ENCODE measurements around the gene SMARCA4. TPM values are rescaled to one million over a fixed set of nuclear protein-coding genes. Genes with fewer than 3 reads are reported as not detected.
A peak's percentile ranks its signal among the peaks of the same experiment; 100 is the strongest.

The SMARCA4 gene
- total RNA-seq, result 100 to 1,000 TPM in 1 of 2 experiments, 10 to 100 TPM in 1; 99.9 to 107 TPM

DNA sequence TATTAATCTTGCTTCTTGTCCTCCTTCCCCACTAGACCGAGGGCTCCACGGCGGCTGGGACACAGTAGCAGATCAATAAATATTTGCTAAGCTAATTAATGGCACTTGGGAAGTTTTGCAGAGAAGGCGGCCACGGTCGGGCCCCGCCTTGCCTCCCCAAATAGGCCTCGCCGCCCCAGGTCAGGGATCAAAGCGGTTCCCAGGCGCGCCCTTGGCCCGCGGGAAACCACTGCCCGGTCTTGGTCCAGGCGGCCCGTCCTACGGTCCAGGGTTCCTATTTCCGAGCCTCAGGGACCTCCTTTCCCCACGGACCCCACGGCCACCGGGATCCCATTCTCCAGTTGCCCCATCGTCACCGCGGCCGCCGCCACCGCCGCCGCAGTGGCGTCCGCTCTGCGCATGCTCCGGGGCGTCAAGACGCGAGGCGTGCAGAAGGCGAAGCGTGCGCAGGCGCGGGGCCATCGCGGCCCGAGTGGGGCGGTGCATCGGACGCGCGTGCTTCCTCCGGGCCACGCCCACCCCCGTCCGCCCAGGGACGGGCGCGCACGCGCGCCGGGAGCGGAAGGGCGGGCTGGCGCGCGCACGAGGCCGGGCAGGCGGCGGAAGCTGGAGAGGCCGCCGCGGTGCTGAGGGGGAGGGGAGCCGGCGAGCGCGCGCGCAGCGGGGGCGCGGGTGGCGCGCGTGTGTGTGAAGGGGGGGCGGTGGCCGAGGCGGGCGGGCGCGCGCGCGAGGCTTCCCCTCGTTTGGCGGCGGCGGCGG is at the start of gene SMARCA4:
SMARCA4 (plus strand) TSS at position 717 of the 759 bp plus-strand sequence. CDS start 23,122 bp downstream, outside the sequence.
- Mint-ChIP-seq H3K4me1 (peaks cover 26% of the 10 kb centered on the region), H3K4me3 (peak within 1 kb of the TSS; percentile 89), H3K9me3 (no peaks in the 10 kb centered on the region), H3K27ac (peak within 1 kb of the TSS; percentile 91), H3K36me3 (peaks cover 3% of the 10 kb centered on the region), H3K27me3 (no peaks in the 10 kb centered on the region)
- ATAC-seq (ENCODE audit: low read depth), result peak; percentile 82
- POLR2A ChIA-PET, result interaction anchor here (0.6 to 2.2 kb wide), 8 partner anchors 12 to 420 kb away, joined by 3 to 9 read pairs (median 4); partner anchors contain the start of gene LDLR
- DNase-seq, result peak; percentile 100

- H3K36me3 Mint-ChIP-seq, result peaks cover 3% of the 10 kb centered on the region
- H3K9me3 Mint-ChIP-seq, result no peaks in the 10 kb centered on the region
- H3K27me3 Mint-ChIP-seq, result no peaks in the 10 kb centered on the region
- no peaks in the 10 kb centered on the region for H3K4me1 Mint-ChIP-seq
- H3K27ac Mint-ChIP-seq, result no peak overlapping the region
- DNase-seq (no peak), ATAC-seq (ENCODE audit: low read depth) (no peak)
- no peak overlapping the region for H3K4me3 Mint-ChIP-seq
- POLR2A ChIA-PET, result interaction anchor here (0.5 kb wide), 1 partner anchor 72 kb away, joined by 3 read pairs; no protein-coding TSS in a partner anchor
These were observed 49.1 kb upstream of the SMARCA4 start for GRCh38 chr19:10911579-10912363.

DNA sequence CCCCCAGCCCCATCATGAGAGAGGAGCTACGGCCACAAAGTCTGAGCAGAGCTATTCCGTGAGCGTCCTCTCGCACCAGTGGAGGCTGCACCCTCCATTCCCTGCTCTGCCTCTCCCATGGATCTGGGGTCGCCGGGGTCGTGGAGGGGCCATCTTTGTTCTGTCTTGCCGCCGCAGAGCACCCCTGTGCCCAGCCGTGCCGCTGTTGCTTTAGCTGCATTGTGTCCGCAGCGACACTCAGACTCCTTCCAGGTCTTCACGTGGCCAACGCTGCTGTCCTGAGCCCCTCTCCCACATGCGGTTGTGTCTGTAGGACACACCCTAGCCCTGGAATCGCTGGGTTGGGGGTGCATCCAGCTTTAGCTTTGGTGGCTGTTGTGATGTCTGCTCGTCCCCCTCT is 48.2 kb upstream of the SMARCA4 start:
- Mint-ChIP-seq H3K27me3 (no peaks in the 10 kb centered on the region), H3K4me1 (no peaks in the 10 kb centered on the region), H3K4me3 (no peak overlapping the region), H3K27ac (no peak overlapping the region), H3K9me3 (no peaks in the 10 kb centered on the region), H3K36me3 (peaks cover 3% of the 10 kb centered on the region)
- POLR2A ChIA-PET, result interaction anchor here (0.5 to 0.7 kb wide), 2 partner anchors 26 to 354 kb away, joined by 3 to 5 read pairs; no protein-coding TSS in a partner anchor
- no peak for ATAC-seq (ENCODE audit: low read depth)
- no peak for DNase-seq

- no peak overlapping the region for H3K27ac Mint-ChIP-seq
- no peaks in the 10 kb centered on the region for H3K4me1 Mint-ChIP-seq
- H3K27me3 Mint-ChIP-seq, result no peaks in the 10 kb centered on the region
- POLR2A ChIA-PET, result no interaction called here
- ATAC-seq (ENCODE audit: low read depth) (no peak), DNase-seq (no peak)
- H3K36me3 Mint-ChIP-seq, result peaks cover 2% of the 10 kb centered on the region
- no peaks in the 10 kb centered on the region for H3K9me3 Mint-ChIP-seq
- H3K4me3 Mint-ChIP-seq, result no peak overlapping the region
These were observed 47.0 kb upstream of the SMARCA4 start for GRCh38 chr19:10913716-10914340.

- Mint-ChIP-seq H3K9me3 (no peaks in the 10 kb centered on the region), H3K27ac (no peak overlapping the region), H3K27me3 (no peaks in the 10 kb centered on the region), H3K4me3 (no peak overlapping the region), H3K36me3 (peaks cover 2% of the 10 kb centered on the region), H3K4me1 (no peaks in the 10 kb centered on the region)
- POLR2A ChIA-PET, result no interaction called here
- DNase-seq, result no peak
- ATAC-seq (ENCODE audit: low read depth), result no peak
These were observed 45.4 kb upstream of the SMARCA4 start for GRCh38 chr19:10915130-10916091.

GRCh38 chr19:10916602-10917001 is 44.2 kb upstream of the SMARCA4 start:
- H3K36me3 Mint-ChIP-seq, result peaks cover 3% of the 10 kb centered on the region
- H3K4me1 Mint-ChIP-seq, result no peaks in the 10 kb centered on the region
- POLR2A ChIA-PET, result no interaction called here
- H3K9me3 Mint-ChIP-seq, result no peaks in the 10 kb centered on the region
- H3K27me3 Mint-ChIP-seq, result no peaks in the 10 kb centered on the region
- DNase-seq (no peak), ATAC-seq (ENCODE audit: low read depth) (no peak)
- no peak overlapping the region for H3K27ac Mint-ChIP-seq
- no peak overlapping the region for H3K4me3 Mint-ChIP-seq

GRCh38 chr19:10918359-10918758 is 42.5 kb upstream of the SMARCA4 start:
- Mint-ChIP-seq H3K36me3 (peaks cover 2% of the 10 kb centered on the region), H3K27ac (no peak overlapping the region), H3K27me3 (no peaks in the 10 kb centered on the region), H3K9me3 (no peaks in the 10 kb centered on the region), H3K4me3 (no peak overlapping the region), H3K4me1 (no peaks in the 10 kb centered on the region)
- ATAC-seq (ENCODE audit: low read depth) (no peak), DNase-seq (no peak)
- POLR2A ChIA-PET, result interaction anchor here (1.0 kb wide), 1 partner anchor 10 kb away, joined by 3 read pairs; no protein-coding TSS in a partner anchor

DNA sequence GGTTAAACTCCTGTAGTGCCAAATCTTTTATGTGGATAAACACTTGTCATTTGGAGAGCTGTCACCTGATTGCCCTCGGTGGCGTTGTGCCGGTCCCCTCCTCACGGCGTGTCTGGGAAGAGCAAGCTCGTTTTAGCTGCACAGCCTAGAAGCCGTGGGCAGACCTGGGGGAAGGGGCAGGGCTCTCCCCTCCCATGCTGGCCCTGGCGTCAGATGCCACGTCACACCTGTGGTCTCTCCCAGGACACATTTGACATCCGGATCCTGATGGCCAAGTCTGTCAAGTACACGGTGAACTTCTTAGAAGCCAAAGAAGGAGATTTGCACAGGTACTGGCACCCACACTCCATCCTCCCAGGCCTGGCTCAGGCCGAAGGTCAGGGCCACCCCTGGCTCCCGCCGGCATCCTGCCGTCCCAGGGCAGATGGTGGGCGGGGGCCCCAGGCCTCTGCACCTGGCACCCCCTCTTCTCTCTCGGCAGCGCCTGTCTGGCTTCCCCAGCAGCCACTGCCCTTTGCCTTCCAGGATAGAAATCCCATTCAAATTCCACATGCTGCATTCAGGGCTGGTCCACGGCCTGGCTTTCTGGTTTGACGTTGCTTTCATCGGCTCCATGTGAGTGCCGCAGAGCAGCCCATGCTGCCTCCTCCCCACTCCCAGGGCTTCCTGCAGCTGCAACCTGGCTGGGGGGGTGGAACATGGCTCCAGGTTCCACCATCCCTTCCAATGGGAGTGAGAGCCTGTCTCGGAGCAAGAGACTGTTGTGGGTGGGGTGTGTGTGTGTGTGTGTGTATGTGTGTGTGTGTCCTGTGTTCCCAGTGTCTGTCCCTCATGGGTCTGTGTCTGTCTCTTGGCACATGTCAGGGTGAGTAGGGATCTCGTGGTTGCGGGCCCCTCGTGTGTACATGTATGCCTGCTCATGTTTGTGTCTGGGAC is 41.2 kb upstream of the SMARCA4 start:
- ATAC-seq (ENCODE audit: low read depth) (no peak), DNase-seq (no peak)
- Mint-ChIP-seq H3K36me3 (peaks cover 2% of the 10 kb centered on the region), H3K27ac (no peak overlapping the region), H3K27me3 (no peaks in the 10 kb centered on the region), H3K4me3 (no peak overlapping the region), H3K9me3 (no peaks in the 10 kb centered on the region), H3K4me1 (no peaks in the 10 kb centered on the region)
- POLR2A ChIA-PET, result no interaction called here

- ATAC-seq (ENCODE audit: low read depth), result no peak
- no peaks in the 10 kb centered on the region for H3K4me1 Mint-ChIP-seq
- no peak overlapping the region for H3K27ac Mint-ChIP-seq
- H3K9me3 Mint-ChIP-seq, result no peaks in the 10 kb centered on the region
- DNase-seq, result no peak
- POLR2A ChIA-PET, result no interaction called here
- no peak overlapping the region for H3K4me3 Mint-ChIP-seq
- peaks cover 2% of the 10 kb centered on the region for H3K36me3 Mint-ChIP-seq
- no peaks in the 10 kb centered on the region for H3K27me3 Mint-ChIP-seq
These were observed 40.6 kb upstream of the SMARCA4 start for GRCh38 chr19:10920288-10920655.

DNA sequence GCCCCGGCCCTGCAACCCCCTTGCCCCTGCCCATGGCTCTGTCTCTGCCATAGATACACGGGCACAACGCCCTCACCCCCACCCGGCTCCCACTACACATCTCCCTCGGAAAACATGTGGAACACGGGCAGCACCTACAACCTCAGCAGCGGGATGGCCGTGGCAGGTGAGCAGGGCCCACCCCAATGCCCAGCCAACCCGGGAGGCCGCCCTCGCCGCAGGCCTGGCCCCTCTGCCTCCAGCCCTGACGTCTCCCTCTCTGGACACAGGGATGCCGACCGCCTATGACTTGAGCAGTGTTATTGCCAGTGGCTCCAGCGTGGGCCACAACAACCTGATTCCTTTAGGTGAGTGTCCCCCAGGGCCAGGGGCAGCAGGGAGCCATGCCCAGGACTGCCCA is 40.0 kb upstream of the SMARCA4 start:
- POLR2A ChIA-PET, result no interaction called here
- ATAC-seq (ENCODE audit: low read depth) (no peak), DNase-seq (no peak)
- Mint-ChIP-seq H3K9me3 (no peaks in the 10 kb centered on the region), H3K36me3 (peaks cover 2% of the 10 kb centered on the region), H3K27me3 (no peaks in the 10 kb centered on the region), H3K27ac (no peak overlapping the region), H3K4me3 (no peak overlapping the region), H3K4me1 (no peaks in the 10 kb centered on the region)

- Mint-ChIP-seq H3K4me3 (no peak overlapping the region), H3K27ac (no peak overlapping the region), H3K36me3 (peaks cover 2% of the 10 kb centered on the region), H3K27me3 (no peaks in the 10 kb centered on the region), H3K4me1 (no peaks in the 10 kb centered on the region), H3K9me3 (no peaks in the 10 kb centered on the region)
- no peak for ATAC-seq (ENCODE audit: low read depth)
- no peak for DNase-seq
- POLR2A ChIA-PET, result no interaction called here
These were observed 39.5 kb upstream of the SMARCA4 start for GRCh38 chr19:10921199-10921909.
